Lung (tissue), 12 donors: ENCODE measurements around the gene SLC6A12. TPM values are rescaled to one million over a fixed set of nuclear protein-coding genes. Genes with fewer than 3 reads are reported as not detected.

Experiments
- ATAC-seq: fragments of 200-7000 bp; cut with Tn5 transposase; one replicate; pipeline ENCODE4 v1.9.1; 2020; ENCODE audit warnings: moderate number of reproducible peaks; ENCODE audit not compliant: insufficient read depth, low FRiP score
- DNase-seq, 3 donors: peaks; one replicate each; pipeline ENCODE4 v3.0.0-alpha.2; 2013 to 2017
- H3K27ac ChIP-seq, 2 donors: one replicate each; pipeline ENCODE4 v1.5.1; 2013; ENCODE audit warnings: mild to moderate bottlenecking in 2 of 2, moderate library complexity in 2 of 2, control low read depth in 1 of 2, inconsistent platforms in 1 of 2, low read depth in 1 of 2, low read length in 1 of 2
- H3K27me3 ChIP-seq, 3 donors: one replicate each; pipeline ENCODE4 v1.5.1; 2013; ENCODE audit warnings: low read length in 2 of 3; ENCODE audit not compliant: control insufficient read depth in 3 of 3, insufficient read depth in 3 of 3
- H3K36me3 ChIP-seq, 4 donors: one replicate each; pipeline ENCODE4 v1.5.1; 2013; ENCODE audit warnings: low read length in 4 of 4, mild to moderate bottlenecking in 1 of 4, moderate library complexity in 1 of 4; ENCODE audit not compliant: control insufficient read depth in 4 of 4, insufficient read depth in 4 of 4
- H3K4me1 ChIP-seq, 5 donors: one replicate each; pipeline ENCODE4 v1.5.1; 2013; ENCODE audit warnings: low read length in 5 of 5, mild to moderate bottlenecking in 2 of 5, moderate library complexity in 1 of 5; ENCODE audit not compliant: control insufficient read depth in 5 of 5, insufficient read depth in 5 of 5
- H3K4me3 ChIP-seq: one replicate; pipeline ENCODE4 v1.5.1; 2013; ENCODE audit warnings: mild to moderate bottlenecking, control low read depth, moderate library complexity
- H3K9ac ChIP-seq, 2 donors: one replicate each; pipeline ENCODE4 v1.5.1; 2013; ENCODE audit warnings: low read length in 2 of 2, control low read depth in 1 of 2; ENCODE audit not compliant: insufficient read depth in 1 of 2
- H3K9me3 ChIP-seq, 4 donors: one replicate each; pipeline ENCODE4 v1.5.1; 2013; ENCODE audit warnings: low read length in 3 of 4, mild to moderate bottlenecking in 1 of 4, moderate library complexity in 1 of 4; ENCODE audit not compliant: control insufficient read depth in 4 of 4, insufficient read depth in 3 of 4
- CTCF ChIP-seq: IDR thresholded peaks from 2 replicates; pipeline ENCODE4 v1.5.1; 2012; ENCODE audit warnings: mild to moderate bottlenecking; ENCODE audit errors: control extremely low read depth, extremely low read depth
- WGBS, 2 donors: extraction: QIAGEN DNeasy Blood & Tissue Kit; methylation state at CpG; one replicate each; pipeline ENCODE4 v1.1.7; 2013; 5-methylcytosine and 5-hydroxymethylcytosine counted together
- polyA plus RNA-seq, 2 donors: library from polyadenylated mRNA; stranded (reverse); fragments of 200-250 nt; gene quantifications; one replicate each; pipeline ENCODE4 v1.2.1, GENCODE V29; 2013
- total RNA-seq, 2 donors: library from RNA; depleted of rRNA in 1 of 2; stranded (reverse); fragments of >200 nt in 1 of 2; gene quantifications; one replicate each; pipeline ENCODE4 v1.2.1, GENCODE V29; 2014 to 2021
- donor health status: control.
- donor health status: control.
- donor health status: Bipolar disorder and iron deficiency.
- donor health status: healthy.
- donor health status: DM: yes; HTN: yes; CAD: no.

Gene SLC6A12
- total and polyA plus RNA-seq, 4 donors, result 1.7 to 4.5 (median 3.1) TPM

GRCh38 chr12:232731-233614, 19.0 kb upstream of the SLC6A12 start:
- WGBS, 2 donors, result 51 to 61% methylated on average over 19 of the region's 19 CpGs
- Histone ChIP-seq H3K36me3 (no peaks in the 10 kb centered on the region), H3K4me3 (no peak overlapping the region), H3K27ac (no peak overlapping the region), H3K27me3 (no peaks in the 10 kb centered on the region), H3K4me1 (peaks cover 0 to 10% (median 0%) of the 10 kb centered on the region in 5 donors), H3K9ac (no peak overlapping the region), H3K9me3 (peaks cover 0 to 11% (median 4%) of the 10 kb centered on the region in 4 donors)
- no peak for TF ChIP-seq CTCF
- DNase-seq (peak in 2 of 3 donors; percentile 27 to 38), ATAC-seq (no peak)

- Histone ChIP-seq H3K9ac (no peak overlapping the region), H3K36me3 (no peaks in the 10 kb centered on the region), H3K9me3 (peaks cover 0 to 5% (median 2%) of the 10 kb centered on the region in 4 donors), H3K27ac (no peak overlapping the region), H3K27me3 (no peaks in the 10 kb centered on the region), H3K4me1 (peaks cover 0 to 10% (median 0%) of the 10 kb centered on the region in 5 donors), H3K4me3 (no peak overlapping the region)
- no peak for TF ChIP-seq CTCF
- ATAC-seq (no peak), DNase-seq (no peak)
- WGBS, 2 donors, result 49 to 64% methylated on average over 14 of the region's 14 CpGs
These were observed 17.1 kb upstream of the SLC6A12 start for GRCh38 chr12:230925-231671.

GRCh38 chr12:229441-230191, 15.7 kb upstream of the SLC6A12 start:
- H3K4me3 ChIP-seq, result no peak overlapping the region
- WGBS, 2 donors, result 78 to 81% methylated on average over 26 of the region's 26 CpGs

More at GRCh38 chr12:229441-230191, 15.7 kb upstream of the SLC6A12 start:
- ATAC-seq (no peak), DNase-seq (no peak)
- no peaks in the 10 kb centered on the region for H3K9me3 ChIP-seq
- H3K36me3 ChIP-seq, result no peaks in the 10 kb centered on the region
- H3K4me1 ChIP-seq, result peaks cover 0 to 10% (median 0%) of the 10 kb centered on the region in 5 donors
- H3K9ac ChIP-seq, result no peak overlapping the region
- no peaks in the 10 kb centered on the region for H3K27me3 ChIP-seq
- TF ChIP-seq CTCF, result no peak
- H3K27ac ChIP-seq, result no peak overlapping the region
